Pancreas (tissue), 10 donors: Measurements from ENCODE around the gene RNF138. TPM values are rescaled to one million over a fixed set of nuclear protein-coding genes. Genes with fewer than 3 reads are reported as not detected.
A peak's percentile ranks its signal among the peaks of the same experiment; 100 is the strongest.
"Not testable (repeated sequence)": the region's sequence is repeated elsewhere in the genome, so short reads cannot be mapped to it uniquely, and the experiment has no call there.

Experiments
- ATAC-seq, 4 donors: fragments of 200-7000 bp; cut with Tn5 transposase; one replicate each; pipeline versions ENCODE4 v1.8.0 to v1.9.1; 2020; ENCODE audit warnings: mild to moderate bottlenecking in 4 of 4, moderate library complexity in 4 of 4
- DNase-seq, 6 donors: peaks; one replicate each; pipeline ENCODE4 v3.0.0-alpha.2; 2020
- FAIRE-seq: peaks from 2 replicates; lab custom pipeline; 2012; peaks lifted over from hg19 to GRCh38; lab: Jason Lieb, UNC
- H3K27ac ChIP-seq, 4 donors: fragments of 200-600 bp; sonication (generic); 1 replicate in 3 of 4; 2 replicates in 1 of 4; pipeline versions ENCODE4 v1.5.0 to v1.8.0; 2020
- H3K27me3 ChIP-seq, 4 donors: fragments of 200-600 bp; one replicate each; pipeline ENCODE4 v1.8.0; 2021
- H3K36me3 ChIP-seq, 3 donors: fragments of 200-600 bp; sonication (generic) in 1 of 3; one replicate each; pipeline versions ENCODE4 v1.5.0 to v1.8.0; 2020 to 2021
- H3K4me1 ChIP-seq, 3 donors: fragments of 200-600 bp; one replicate each; pipeline ENCODE4 v1.8.0; 2021
- H3K4me3 ChIP-seq, 4 donors: fragments of 200-600 bp; sonication (generic) in 2 of 4; one replicate each; pipeline versions ENCODE4 v1.5.0 to v1.8.0; 2020 to 2021
- H3K9me3 ChIP-seq, 4 donors: fragments of 200-600 bp; one replicate each; pipeline ENCODE4 v1.8.0; 2021
- CTCF ChIP-seq, 4 donors: fragments of 200-600 bp; sonication (generic) in 3 of 4; IDR thresholded peaks; one replicate each; pipeline versions ENCODE4 v1.5.0 to v1.8.0; 2021; ENCODE audit warnings: antibody characterized with exemption in 4 of 4
- WGBS, 2 donors: extraction: QIAGEN DNeasy Blood & Tissue Kit; methylation state at CpG; one replicate each; pipeline ENCODE4 v1.1.7; 2013; 5-methylcytosine and 5-hydroxymethylcytosine counted together
- intact Hi-C, 3 donors: fragments of 100-400 bp; cut with DNase I; formaldehyde crosslinking; loops; one replicate each; pipeline versions ENCODE4 v1.11.1 to v1.14.2; 2022
- polyA plus RNA-seq, 2 donors: library from polyadenylated mRNA; stranded (reverse); fragments of 200-250 nt; gene quantifications; one replicate each; pipeline ENCODE4 v1.2.3, GENCODE V29; 2013
- total RNA-seq, 6 donors: library from RNA; stranded (reverse); fragmentation: NEBNext Ultra II Directional in 4 of 6; extraction: Animal tissue kit (Norgen Biotek cat#: 25700) in 4 of 6; gene quantifications; one replicate each; pipeline versions ENCODE4 v1.2.1 to v1.2.4, GENCODE V29; 2021 to 2023
- donor health status: healthy with polysubstance abuse.
- donor health status: DM: no; HTN: no; CAD: no; lungs with moderate emphysema.
- donor health status: DM: no; HTN: no; CAD: no.
- donor health status: control.
- donor health status: control.
- donor health status: Bipolar disorder and iron deficiency.
- donor health status: DM: yes; HTN: yes; CAD: no.
- donor health status: DM: no; HTN: no; CAD: no.
- donor health status: DM: no; HTN: no; CAD: no.
- donor health status: DM: yes; HTN: yes; CAD: no.

The RNF138 gene
- total and polyA plus RNA-seq, 8 donors: 4.4 to 20.0 (median 12.4) TPM

GRCh38 chr18:32152705-32153448 is 61.2 kb downstream of the RNF138 start:
- no peaks in the 10 kb centered on the region for H3K27me3 ChIP-seq
- intact Hi-C loops: loop anchor here in 1 of 3 donors (10.0 kb wide), 1 partner anchor 402 kb away; no protein-coding TSS in a partner anchor
- no peaks in the 10 kb centered on the region for H3K36me3 ChIP-seq
- H3K9me3 ChIP-seq: no peaks in the 10 kb centered on the region
- no peak for TF ChIP-seq CTCF (IDR thresholded peaks at IDR 0.05)
- ATAC-seq (no peak), DNase-seq (no peak), FAIRE-seq (no peak)
- H3K27ac ChIP-seq: no peak overlapping the region
- H3K4me1 ChIP-seq: no peaks in the 10 kb centered on the region
- WGBS, 2 donors: 71 to 75% methylated on average over 5 of the region's 5 CpGs
- no peak overlapping the region for H3K4me3 ChIP-seq

- Histone ChIP-seq H3K36me3 (no peaks in the 10 kb centered on the region), H3K27ac (no peak overlapping the region), H3K9me3 (no peaks in the 10 kb centered on the region), H3K27me3 (no peaks in the 10 kb centered on the region), H3K4me1 (peaks cover 0 to 4% (median 0%) of the 10 kb centered on the region in 3 donors), H3K4me3 (no peak overlapping the region)
- ATAC-seq (no peak), DNase-seq (no peak), FAIRE-seq (no peak)
- TF ChIP-seq CTCF (IDR thresholded peaks at IDR 0.05): no peak
- intact Hi-C loops: loop anchor here in 1 of 3 donors (10.0 kb wide), 1 partner anchor 398 kb away; no protein-coding TSS in a partner anchor
Observed at GRCh38 chr18:32156855-32157254, 65.2 kb downstream of the RNF138 start.

GRCh38 chr18:32157580-32157979 is 65.9 kb downstream of the RNF138 start:
- DNase-seq: no peak
- peak in 1 of 4 donors; percentile 6 for ATAC-seq
- H3K4me1 ChIP-seq: peaks cover 0 to 4% (median 0%) of the 10 kb centered on the region in 3 donors
- no peaks in the 10 kb centered on the region for H3K36me3 ChIP-seq
- FAIRE-seq: no peak
- WGBS, 2 donors: 57 to 68% methylated on average over 5 of the region's 5 CpGs
- H3K27ac ChIP-seq: no peak overlapping the region
- intact Hi-C loops: loop anchor here in 1 of 3 donors (10.0 kb wide), 1 partner anchor 397 kb away; no protein-coding TSS in a partner anchor
- no peak for TF ChIP-seq CTCF (IDR thresholded peaks at IDR 0.05)
- H3K4me3 ChIP-seq: no peak overlapping the region
- no peaks in the 10 kb centered on the region for H3K27me3 ChIP-seq
- no peaks in the 10 kb centered on the region for H3K9me3 ChIP-seq

GRCh38 chr18:32158108-32158624 is 66.5 kb downstream of the RNF138 start:
- peak; percentile 72 for FAIRE-seq

GRCh38 chr18:32158631-32159030 is 67.0 kb downstream of the RNF138 start:
- intact Hi-C loops: loop anchor here in 1 of 3 donors (10.0 kb wide), 1 partner anchor 396 kb away; no protein-coding TSS in a partner anchor
- 70 to 74% methylated on average over 9 of the region's 9 CpGs for WGBS, 2 donors
- H3K4me1 ChIP-seq, H3K4me3 ChIP-seq, H3K27ac ChIP-seq, H3K9me3 ChIP-seq, ATAC-seq, FAIRE-seq, H3K27me3 ChIP-seq, H3K36me3 ChIP-seq, DNase-seq: not testable (repeated sequence)

More at GRCh38 chr18:32158108-32158624, 66.5 kb downstream of the RNF138 start:
- DNase-seq: peak; percentile 62 to 85 (median 72)
- Histone ChIP-seq H3K4me3 (peak overlapping the region in 1 of 4 donors; percentile 13), H3K4me1 (peaks cover 0 to 4% (median 0%) of the 10 kb centered on the region in 3 donors), H3K36me3 (no peaks in the 10 kb centered on the region), H3K27me3 (no peaks in the 10 kb centered on the region), H3K9me3 (no peaks in the 10 kb centered on the region), H3K27ac (no peak overlapping the region)
- 12% methylated on average over 22 of the region's 22 CpGs for WGBS, 2 donors
- peak; percentile 59 to 78 (median 67) for TF ChIP-seq CTCF (IDR thresholded peaks at IDR 0.05)
- intact Hi-C loops: loop anchor here in 1 of 3 donors (10.0 kb wide), 1 partner anchor 397 kb away; no protein-coding TSS in a partner anchor
- ATAC-seq: peak; percentile 98 to 100 (median 100)
